CD4-positive, alpha-beta T cell treated with Interleukin-12 subunit alpha and Interleukin-12 subunit beta, for 1 hour (primary cell): ENCODE data around the gene ING3.

Experiments used
- DNase-seq: peaks from one replicate; pipeline ENCODE4 v3.0.0-alpha.2; 2020

The ING3 gene

DNA sequence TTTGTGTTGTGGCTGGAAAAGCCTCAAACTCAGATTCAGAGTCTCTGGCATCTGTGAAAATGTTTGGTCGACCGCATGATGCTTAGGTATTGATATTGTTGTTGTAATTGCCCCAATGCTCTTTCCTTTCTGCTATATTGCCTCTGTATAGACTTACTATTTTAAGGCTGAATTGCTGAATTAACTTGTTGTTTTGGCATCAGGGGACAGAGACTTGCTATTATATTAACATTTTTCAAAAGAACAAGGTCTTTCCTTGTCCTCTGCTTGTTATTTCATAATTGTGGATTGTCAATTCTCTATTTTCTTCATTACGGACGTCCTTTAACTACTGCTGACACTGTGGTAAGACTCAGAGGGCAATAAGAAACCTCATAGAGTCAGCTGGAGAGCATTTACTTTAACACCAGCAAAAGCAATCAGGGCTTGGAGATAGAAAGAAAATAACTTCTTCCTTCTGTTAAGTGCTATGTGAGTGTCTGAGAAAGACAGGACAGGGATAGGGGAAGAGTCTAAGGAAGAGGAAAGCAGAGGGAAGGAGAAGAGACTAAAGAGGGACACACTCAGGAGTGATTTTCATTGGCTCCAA, 55.5 kb downstream of the ING3 start:
- DNase-seq, result no peak

DNA sequence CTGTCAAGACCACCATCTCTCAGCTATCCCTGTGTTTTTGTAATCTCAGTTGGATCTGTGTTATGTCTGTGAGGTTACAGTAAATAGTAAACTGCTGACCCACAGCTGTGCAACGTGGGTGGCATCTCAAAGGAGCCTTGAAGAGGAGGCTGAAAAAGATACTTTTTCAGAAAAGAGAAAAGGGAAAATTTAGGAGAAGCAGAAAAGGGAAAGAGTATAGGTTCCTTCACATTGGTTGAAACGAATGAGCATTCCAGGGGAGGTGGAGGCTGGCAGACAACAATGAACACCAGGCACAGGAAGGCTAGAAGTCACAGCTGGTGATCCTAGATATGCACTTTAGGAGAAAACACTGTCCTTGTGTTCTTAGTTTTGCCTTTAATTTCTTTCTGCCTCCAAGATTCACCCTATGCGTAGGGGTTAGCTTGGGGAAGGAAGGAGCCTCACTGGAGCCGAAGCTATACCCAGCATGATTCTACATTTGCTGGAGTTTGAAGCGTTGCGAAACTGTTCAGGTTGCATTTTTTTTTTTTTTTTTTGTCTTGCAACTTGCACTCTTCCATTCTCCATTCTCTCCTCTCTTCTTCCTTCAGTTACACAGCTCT, 56.2 kb downstream of the ING3 start:
- DNase-seq, result no peak

DNA sequence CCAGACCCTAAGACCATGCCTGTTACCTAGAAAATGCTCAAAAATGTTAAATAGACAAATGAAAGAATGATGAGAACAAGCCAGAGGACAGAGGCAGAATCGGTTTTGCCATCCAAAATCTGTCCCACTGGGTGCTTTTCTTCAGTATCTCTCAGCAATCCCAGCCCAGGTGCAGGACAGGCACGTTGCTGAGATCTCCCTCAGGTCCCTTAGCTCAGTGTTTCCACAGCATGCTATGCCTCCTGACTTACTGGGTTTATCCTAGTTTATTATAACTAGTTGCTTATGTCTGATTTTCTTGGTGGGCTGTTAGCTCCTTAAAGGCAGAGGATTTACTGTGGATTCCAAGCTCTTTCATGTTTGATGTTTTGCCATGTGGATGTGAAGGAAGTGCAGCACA, 58.2 kb downstream of the ING3 start:
- no peak for DNase-seq

DNA sequence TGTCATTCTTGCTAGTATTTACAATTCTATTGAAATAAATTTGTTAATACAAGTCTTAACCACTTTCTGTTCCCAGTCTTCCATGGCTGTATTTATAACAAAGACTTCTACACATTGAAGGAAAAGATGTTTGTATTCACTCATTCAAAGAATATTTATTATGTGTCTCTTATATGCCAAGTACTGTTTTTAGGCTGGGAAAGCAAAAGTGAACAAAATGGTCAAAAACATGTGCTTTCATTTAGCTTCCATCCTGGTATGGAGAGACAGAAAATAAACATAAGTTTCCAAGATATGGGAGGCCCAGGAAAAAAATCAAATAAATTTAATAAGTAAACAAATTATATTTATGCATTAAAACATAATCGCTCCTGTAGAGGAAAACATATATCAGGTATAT, 60.8 kb downstream of the ING3 start:
- DNase-seq, result no peak

DNA sequence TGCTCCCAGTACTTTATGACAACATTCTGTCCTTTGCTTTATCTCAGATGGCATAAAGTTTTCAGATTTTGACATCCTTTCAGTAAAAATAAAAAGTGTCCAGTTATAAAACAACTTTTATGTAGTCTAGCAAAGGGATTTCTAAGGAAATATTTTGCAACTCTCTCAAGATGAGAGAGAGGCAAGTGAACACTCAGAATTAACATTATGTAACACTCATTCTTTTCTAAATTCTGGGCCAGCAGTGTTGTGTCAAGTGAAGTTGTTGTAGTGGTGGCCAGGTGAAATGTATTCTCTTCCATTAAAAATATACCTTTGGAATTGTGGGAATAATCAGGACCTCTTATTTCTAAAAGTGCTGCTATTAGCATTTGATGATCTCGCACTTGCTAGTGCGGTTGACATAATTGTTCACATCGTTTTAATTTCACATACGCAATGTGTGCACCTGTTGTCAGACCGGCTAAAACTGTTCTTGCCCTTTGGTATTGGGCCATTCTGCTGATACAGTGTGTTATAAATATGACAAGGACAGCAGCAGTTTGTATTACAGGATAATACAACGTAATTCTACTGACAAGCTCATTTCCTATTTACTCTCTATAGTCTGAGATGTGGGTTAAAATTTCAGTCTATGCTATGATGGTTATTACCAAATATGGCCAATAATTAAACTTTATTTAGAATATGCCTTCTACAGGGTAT, 61.7 kb downstream of the ING3 start:
- no peak for DNase-seq

DNA sequence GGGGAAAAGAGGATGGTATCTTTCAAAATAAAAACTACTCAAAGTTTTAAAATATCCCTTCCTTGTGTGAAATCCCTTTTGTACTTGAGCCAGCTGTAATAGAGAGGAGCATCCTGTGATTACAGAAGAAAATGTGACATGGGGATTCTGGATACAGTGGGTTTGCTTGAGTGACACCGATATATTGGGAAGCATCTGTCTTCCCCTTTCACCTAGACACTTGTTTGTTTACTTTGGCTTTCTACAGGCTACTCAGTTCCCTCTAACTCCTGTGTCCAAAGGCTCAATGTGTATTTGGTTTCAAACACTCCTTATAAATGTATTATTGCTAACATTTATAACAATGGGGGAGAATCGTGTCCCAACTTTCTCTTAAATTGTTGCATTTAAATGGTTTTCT, 62.3 kb downstream of the ING3 start:
- no peak for DNase-seq

DNA sequence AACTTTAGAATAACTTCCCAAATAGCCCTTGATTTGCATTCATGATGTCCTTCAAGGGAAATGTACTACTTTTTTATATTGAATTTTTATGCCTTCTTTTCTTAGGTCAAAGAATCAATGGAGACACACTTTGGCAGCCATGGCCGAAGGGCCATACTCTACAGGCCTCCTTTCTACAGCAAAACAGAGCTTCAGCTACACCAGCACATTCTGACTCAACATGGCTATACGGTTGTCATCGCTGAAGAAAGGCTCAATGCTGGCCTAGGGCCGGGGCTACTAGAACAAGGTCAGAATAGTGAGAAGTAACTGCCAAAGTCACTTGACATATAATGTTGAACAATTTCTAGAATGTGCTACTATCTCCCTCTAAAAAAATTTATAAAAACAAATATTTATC, 65.0 kb downstream of the ING3 start:
- no peak for DNase-seq

DNA sequence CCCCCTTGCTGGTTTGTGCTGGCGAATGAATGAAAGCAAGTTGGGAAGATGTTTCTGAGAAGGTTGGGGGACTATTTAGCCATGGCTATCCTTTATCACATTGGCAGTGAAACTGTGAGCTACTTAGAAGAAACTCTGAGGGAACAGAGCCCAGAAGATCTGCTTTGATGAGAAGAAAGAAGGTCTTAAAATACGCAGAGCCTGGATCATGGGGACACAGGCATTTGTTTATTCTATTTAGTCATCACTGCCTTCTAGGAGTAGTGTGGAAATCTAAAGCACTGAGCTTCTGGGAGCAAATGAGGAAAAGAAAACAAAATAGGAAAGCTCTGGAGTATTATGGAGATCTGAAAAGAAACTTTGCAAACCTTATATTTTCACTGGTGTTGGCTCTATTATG, 66.4 kb downstream of the ING3 start:
- no peak for DNase-seq

DNA sequence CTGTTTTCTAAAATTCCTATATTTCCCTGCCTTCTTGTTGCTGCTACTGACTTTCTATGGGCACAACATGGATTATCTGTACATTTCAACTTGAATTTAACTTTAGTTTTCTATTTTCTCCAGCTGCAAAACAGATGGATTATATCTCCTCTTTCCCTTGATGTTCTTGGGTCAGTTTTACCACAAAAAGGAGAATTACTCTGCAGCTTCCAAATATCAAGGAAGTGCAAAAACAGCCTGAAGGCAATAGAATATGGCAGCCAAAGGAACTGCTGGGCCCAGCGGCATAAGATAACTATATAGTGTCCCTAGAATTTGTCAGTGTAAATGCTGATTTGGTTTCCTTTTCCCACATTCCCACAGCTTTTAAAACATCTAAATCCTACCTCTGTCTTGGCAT, 67.0 kb downstream of the ING3 start:
- no peak for DNase-seq

DNA sequence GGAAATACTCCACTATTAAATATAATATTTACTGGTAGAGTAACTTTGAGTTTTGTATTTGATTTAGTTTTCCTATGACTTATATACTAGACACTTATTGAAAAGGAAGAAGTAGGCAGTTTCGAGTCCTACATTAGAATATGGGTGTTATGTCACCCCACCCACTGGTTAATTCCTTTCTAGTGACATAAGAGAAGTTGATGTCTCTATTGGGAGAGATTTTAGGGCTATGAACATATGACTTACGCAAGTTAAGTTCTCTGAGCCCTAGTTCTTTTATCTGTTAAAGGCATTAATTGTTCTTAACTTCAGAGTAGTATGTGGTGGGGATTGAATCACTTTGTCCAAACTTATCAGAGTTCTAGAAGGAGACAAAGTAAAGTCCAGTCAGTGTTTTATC, 68.4 kb downstream of the ING3 start:
- DNase-seq, result no peak

DNA sequence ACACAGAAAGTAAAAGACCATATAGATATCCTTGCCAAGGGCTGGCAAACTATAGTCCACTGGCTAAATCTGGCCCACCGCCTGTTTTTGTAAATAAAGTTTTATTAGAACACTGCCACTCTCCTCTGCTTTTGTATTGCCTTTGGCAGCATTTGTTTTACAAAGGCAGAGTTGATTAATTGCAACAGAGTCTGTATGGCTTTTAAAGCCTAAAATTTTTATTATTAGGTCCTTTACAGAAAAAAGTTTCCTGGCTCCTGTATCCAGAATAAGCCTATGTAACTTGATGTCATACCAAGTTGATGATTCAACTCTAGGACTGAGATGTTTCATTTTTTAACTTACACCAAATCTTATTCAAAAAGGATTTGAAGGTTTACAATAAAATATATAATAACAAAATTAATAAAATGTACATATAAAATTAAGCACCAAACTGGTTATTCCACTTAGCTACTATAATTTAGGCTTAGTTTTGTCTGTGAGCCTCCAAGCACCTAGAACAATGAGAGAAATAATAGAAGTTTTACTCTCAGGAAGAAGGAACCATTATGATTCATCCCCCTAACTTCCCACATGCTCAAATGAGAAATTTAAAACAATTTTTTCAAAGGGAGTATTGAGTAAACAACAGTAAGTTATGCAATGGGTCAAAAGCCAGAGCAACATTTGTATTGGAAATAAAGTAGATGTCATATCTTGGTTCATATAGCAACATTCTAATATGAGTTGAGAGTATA, 69.8 kb downstream of the ING3 start:
- DNase-seq, result no peak

DNA sequence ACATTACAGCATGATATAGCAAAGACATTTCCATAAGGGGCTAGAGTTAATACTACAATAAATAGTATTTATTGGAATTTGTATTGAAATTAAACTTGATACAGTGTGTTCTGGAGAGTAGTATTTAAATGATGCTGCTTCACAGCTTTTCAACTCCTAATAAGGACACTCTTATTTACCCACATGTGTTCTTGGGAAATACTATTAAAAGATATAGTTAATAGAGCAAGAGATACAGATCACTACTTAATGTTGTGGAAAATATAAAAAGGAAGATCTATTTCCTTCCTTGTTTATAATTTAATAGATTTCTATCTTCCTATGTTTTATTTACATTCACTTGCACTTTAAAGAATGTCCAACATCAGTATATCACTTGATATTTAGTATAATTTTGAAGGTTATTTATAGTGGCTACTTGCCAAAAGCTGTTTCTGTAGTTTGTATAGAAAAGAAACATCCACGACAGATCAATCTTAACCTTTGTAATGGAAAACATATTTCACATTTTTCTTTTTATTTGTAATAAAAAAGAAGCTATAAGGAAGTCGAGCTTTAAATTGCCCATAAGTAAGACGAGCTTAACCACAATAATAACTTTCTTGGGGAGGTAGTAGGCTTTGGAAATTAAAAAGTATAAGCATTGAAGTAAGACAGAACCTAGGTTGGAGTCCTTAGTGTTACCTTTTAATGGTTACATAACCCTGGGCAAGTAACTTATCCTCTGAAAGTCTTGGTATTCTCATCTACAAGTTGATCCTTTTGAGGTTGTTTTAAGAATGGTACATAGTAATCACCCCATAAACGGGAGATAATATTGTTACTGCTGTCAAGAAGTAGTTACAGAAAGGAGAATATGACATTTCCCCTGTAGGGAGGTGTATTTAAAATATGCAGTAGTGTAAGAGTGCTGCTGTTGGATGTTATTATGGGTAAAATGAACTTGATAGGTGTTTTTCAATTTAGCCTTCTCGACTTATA, 70.7 kb downstream of the ING3 start:
- DNase-seq, result no peak

DNA sequence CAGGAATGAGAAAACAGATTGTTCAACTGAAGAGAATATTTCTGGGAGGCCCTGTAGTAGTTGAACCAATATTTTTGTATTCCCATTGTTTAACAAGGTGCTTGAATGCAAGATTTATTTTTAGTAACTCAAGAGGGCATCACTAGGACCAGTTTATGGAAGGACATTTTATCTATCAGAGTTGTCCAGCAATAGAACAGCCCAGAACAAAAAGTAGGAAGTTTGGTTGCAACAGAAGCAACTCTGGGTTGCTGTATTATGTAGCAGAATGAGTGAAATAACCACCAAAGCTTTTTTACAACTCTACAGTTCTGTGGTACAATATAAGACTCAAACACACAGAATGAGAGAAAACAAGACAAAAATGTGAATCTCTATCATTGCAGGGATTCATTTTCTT, 72.6 kb downstream of the ING3 start:
- DNase-seq, result no peak

DNA sequence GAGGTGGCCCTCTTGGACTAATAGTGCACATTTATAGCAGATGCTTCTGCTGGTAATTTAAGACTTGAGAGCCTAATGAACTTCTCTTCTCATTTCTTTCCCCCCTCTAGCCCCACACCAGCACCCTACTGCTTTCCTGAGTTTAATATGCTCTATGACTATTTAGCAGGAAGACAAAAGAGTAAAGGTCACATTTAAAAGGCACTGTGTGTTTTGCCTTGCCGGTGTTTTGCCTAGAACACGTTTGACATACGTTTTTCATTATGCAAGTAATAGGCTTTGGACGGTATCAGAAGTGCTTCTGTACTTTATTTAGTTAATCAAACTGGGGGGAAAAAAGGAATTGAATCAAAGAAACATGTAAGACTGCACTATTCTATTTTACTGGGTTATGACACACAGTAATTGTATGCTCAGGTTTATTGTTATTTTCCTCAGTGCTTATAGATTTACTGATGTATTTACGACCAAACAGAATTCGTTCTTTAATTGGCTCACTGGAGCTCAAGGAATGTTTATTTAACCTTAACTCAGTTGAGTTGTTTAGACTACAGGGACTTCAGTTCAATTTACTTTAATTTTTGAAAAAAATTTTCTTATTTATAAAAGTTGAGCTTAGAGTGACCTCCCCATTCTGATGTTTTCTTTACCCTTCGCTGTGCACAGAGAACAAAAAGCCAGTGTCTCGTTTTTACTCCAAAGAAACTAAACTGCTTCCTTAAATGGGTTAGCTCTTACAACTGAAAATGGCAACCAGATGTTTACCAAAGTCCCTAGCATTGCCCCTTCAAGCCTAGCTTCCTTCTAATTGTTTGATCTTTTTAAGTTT, 73.3 kb downstream of the ING3 start:
- DNase-seq, result no peak

DNA sequence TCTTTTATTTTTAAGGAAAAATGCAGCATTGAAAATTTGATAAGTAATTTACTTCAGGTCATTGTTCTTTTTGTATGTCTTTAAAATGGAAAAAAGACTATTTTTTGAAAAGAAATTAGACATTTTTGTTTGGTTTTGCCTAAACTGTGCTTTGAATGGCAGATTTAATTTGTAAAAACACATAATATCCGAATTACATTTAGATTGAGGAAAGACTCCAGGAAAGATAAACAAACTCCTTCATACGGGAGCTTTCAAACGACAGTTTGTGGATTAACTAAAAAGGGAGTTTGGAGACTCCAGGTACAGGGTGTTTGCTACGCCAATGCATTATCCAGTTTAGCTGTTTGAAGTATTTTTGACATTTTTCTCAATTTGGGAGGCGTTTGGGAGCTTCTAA, 74.0 kb downstream of the ING3 start:
- no peak for DNase-seq

DNA sequence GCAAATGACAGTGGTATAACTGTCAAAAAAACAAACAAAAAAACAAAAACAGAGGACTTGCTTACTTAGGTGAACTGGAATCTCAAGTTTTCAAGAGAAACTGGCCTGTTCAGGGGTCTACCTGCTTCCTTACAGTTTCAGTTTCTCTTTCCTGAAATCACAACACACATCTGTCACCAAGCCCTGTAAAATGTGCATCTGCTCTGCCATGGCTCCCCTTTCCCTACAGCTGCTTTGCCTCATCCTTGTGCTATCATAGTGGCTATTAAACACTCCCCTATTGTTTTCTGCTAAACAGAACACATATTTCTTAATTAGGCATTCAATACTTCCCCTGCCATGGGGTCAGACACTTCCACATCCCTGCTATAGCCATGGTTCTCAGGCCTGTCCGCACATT, 75.6 kb downstream of the ING3 start:
- no peak for DNase-seq

DNA sequence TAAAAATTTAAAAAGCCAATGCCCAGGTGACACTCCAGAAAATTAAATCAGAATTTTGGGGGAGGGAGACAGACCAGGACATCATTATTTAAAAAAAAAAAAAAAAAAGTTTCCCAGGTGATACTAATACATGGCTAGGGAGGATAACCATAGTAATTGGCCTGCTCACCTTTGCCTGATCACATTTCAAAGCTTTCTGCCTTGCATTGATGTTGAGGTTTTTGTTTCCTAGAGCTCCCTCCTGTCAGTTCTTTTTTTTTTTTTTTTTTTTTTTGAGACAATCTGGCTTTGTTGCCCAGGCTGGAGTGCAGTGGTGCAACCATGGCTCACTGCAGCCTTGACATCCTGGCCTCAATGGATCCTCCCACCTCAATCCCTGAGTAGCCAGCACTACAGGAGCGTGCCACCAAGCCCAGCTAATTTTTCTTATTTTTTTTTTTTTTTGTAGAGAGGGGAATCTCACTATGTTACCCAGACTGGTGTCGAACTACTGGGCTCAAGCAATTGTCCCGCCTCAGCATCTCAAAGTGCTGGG, 76.1 kb downstream of the ING3 start:
- DNase-seq, result no peak
